Measurements from ENCODE around the gene PDZK1.

PDZK1 gene

GRCh38 chr1:145707183-145707867 is at the start of gene PDZK1:
Gene PDZK1, minus strand, starts transcription at chr1:145707368. Its CDS starts 19,347 bp downstream, at chr1:145688021.
- Histone ChIP-seq H3K9ac (ENCODE audit: low read depth, low read length, poor library complexity, severe bottlenecking) (no peak within 1 kb of the TSS), H3K4me1 (ENCODE audit: insufficient read depth, low read length, poor library complexity, severe bottlenecking) (peaks cover 4% of the 10 kb centered on the region), H3F3A (ENCODE audit: low read depth) (no peaks in the 10 kb centered on the region), H3K9me2 (replicated peaks; ENCODE audit: low read depth, low read length) (no peaks in the 10 kb centered on the region), H3K79me2 (ENCODE audit: insufficient read depth, low read length) (no peaks in the 10 kb centered on the region), H3K4me3 (ENCODE audit: low read length, poor library complexity, severe bottlenecking) (no peak within 1 kb of the TSS), H3K36me3 (ENCODE audit: insufficient read depth, low read length) (no peaks in the 10 kb centered on the region), H3K27me3 (ENCODE audit: insufficient read depth, low read length, poor library complexity, severe bottlenecking) (no peaks in the 10 kb centered on the region), H2AFZ (ENCODE audit: low read length) (no peak within 1 kb of the TSS), H4K20me1 (ENCODE audit: insufficient read depth, low read length, poor library complexity, severe bottlenecking) (no peaks in the 10 kb centered on the region), H3K9me3 (ENCODE audit: insufficient read depth, low read depth, low read length) (no peaks in the 10 kb centered on the region), H3K4me2 (ENCODE audit: low read depth, low read length, poor library complexity, severe bottlenecking) (no peak within 1 kb of the TSS)
- TF ChIP-seq EZH2phosphoT487 (IDR thresholded peaks at IDR 0.05; ENCODE audit: borderline replicate concordance) (no peak), CTCF (conservative IDR thresholded peaks at IDR 0.05; ENCODE audit: low read length) (no peak)

- Histone ChIP-seq H3K27me3 (ENCODE audit: insufficient read depth, low read length, poor library complexity, severe bottlenecking) (no peaks in the 10 kb centered on the region), H3K4me2 (ENCODE audit: low read depth, low read length, poor library complexity, severe bottlenecking) (no peak overlapping the region), H3K9me3 (ENCODE audit: insufficient read depth, low read depth, low read length) (no peaks in the 10 kb centered on the region), H4K20me1 (ENCODE audit: insufficient read depth, low read length, poor library complexity, severe bottlenecking) (no peaks in the 10 kb centered on the region), H2AFZ (ENCODE audit: low read length) (no peak overlapping the region), H3K9me2 (replicated peaks; ENCODE audit: low read depth, low read length) (no peaks in the 10 kb centered on the region), H3K4me1 (ENCODE audit: insufficient read depth, low read length, poor library complexity, severe bottlenecking) (no peaks in the 10 kb centered on the region), H3K36me3 (ENCODE audit: insufficient read depth, low read length) (peaks cover 73% of the 10 kb centered on the region; the same call in 1 of the 2 replicates), H3K4me3 (ENCODE audit: low read length, poor library complexity, severe bottlenecking) (no peak overlapping the region), H3K79me2 (ENCODE audit: insufficient read depth, low read length) (no peaks in the 10 kb centered on the region), H3K9ac (ENCODE audit: low read depth, low read length, poor library complexity, severe bottlenecking) (no peak overlapping the region), H3F3A (ENCODE audit: low read depth) (no peaks in the 10 kb centered on the region)
- TF ChIP-seq EZH2phosphoT487 (IDR thresholded peaks at IDR 0.05; ENCODE audit: borderline replicate concordance) (no peak), CTCF (conservative IDR thresholded peaks at IDR 0.05; ENCODE audit: low read length) (no peak)
Observed at GRCh38 chr1:145751491-145752037, 44.4 kb upstream of the PDZK1 start.

- Histone ChIP-seq H3K9ac (ENCODE audit: low read depth, low read length, poor library complexity, severe bottlenecking) (no peak overlapping the region), H3K36me3 (ENCODE audit: insufficient read depth, low read length) (peaks cover 77% of the 10 kb centered on the region; the same call in 1 of the 2 replicates), H4K20me1 (ENCODE audit: insufficient read depth, low read length, poor library complexity, severe bottlenecking) (no peaks in the 10 kb centered on the region), H3K27me3 (ENCODE audit: insufficient read depth, low read length, poor library complexity, severe bottlenecking) (no peaks in the 10 kb centered on the region), H2AFZ (ENCODE audit: low read length) (no peak overlapping the region), H3K9me3 (ENCODE audit: insufficient read depth, low read depth, low read length) (no peaks in the 10 kb centered on the region), H3K4me2 (ENCODE audit: low read depth, low read length, poor library complexity, severe bottlenecking) (no peak overlapping the region), H3K79me2 (ENCODE audit: insufficient read depth, low read length) (no peaks in the 10 kb centered on the region), H3K4me3 (ENCODE audit: low read length, poor library complexity, severe bottlenecking) (no peak overlapping the region), H3K9me2 (replicated peaks; ENCODE audit: low read depth, low read length) (no peaks in the 10 kb centered on the region), H3K4me1 (ENCODE audit: insufficient read depth, low read length, poor library complexity, severe bottlenecking) (no peaks in the 10 kb centered on the region), H3F3A (ENCODE audit: low read depth) (no peaks in the 10 kb centered on the region)
- no peak for TF ChIP-seq CTCF (conservative IDR thresholded peaks at IDR 0.05; ENCODE audit: low read length)
Observed at GRCh38 chr1:145750426-145750825, 43.3 kb upstream of the PDZK1 start.

Data from Loucy (cell line).